Measurements from ENCODE around the gene BDKRB2.

GRCh38 chr14:96263347-96264199 lies 58.9 kb downstream of the BDKRB2 start:
- TF ChIP-seq, protein P1, sequence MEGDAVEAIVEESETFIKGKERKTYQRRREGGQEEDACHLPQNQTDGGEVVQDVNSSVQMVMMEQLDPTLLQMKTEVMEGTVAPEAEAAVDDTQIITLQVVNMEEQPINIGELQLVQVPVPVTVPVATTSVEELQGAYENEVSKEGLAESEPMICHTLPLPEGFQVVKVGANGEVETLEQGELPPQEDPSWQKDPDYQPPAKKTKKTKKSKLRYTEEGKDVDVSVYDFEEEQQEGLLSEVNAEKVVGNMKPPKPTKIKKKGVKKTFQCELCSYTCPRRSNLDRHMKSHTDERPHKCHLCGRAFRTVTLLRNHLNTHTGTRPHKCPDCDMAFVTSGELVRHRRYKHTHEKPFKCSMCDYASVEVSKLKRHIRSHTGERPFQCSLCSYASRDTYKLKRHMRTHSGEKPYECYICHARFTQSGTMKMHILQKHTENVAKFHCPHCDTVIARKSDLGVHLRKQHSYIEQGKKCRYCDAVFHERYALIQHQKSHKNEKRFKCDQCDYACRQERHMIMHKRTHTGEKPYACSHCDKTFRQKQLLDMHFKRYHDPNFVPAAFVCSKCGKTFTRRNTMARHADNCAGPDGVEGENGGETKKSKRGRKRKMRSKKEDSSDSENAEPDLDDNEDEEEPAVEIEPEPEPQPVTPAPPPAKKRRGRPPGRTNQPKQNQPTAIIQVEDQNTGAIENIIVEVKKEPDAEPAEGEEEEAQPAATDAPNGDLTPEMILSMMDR (conservative IDR thresholded peaks at IDR 0.05; ENCODE audit: low read length), result no peak
- TF ChIP-seq EZH2phosphoT487 (IDR thresholded peaks at IDR 0.05; ENCODE audit: borderline replicate concordance), result no peak

All from Loucy (cell line).